Sigmoid colon (tissue), 3 donors: ENCODE measurements around the gene CCDC180.
"Not testable (repeated sequence)": the region's sequence is repeated elsewhere in the genome, so short reads cannot be mapped to it uniquely, and the experiment has no call there.

Experiments used
- CTCF ChIP-seq, 4 experiments: fragments of 450-650 bp in 3 of 4; fragments of 200-600 bp in 1 of 4; IDR thresholded peaks; one replicate each; pipeline ENCODE4 v1.5.1; 2016 to 2019; ENCODE audit warnings: antibody characterized with exemption in 4 of 4, mild to moderate bottlenecking in 3 of 4, moderate library complexity in 2 of 4
- POLR2A ChIP-seq, 2 donors: fragments of 450-650 bp; IDR thresholded peaks; one replicate each; pipeline ENCODE4 v1.6.1; 2016; ENCODE audit warnings: antibody characterized with exemption in 2 of 2, mild to moderate bottlenecking in 2 of 2, moderate library complexity in 2 of 2

DNA sequence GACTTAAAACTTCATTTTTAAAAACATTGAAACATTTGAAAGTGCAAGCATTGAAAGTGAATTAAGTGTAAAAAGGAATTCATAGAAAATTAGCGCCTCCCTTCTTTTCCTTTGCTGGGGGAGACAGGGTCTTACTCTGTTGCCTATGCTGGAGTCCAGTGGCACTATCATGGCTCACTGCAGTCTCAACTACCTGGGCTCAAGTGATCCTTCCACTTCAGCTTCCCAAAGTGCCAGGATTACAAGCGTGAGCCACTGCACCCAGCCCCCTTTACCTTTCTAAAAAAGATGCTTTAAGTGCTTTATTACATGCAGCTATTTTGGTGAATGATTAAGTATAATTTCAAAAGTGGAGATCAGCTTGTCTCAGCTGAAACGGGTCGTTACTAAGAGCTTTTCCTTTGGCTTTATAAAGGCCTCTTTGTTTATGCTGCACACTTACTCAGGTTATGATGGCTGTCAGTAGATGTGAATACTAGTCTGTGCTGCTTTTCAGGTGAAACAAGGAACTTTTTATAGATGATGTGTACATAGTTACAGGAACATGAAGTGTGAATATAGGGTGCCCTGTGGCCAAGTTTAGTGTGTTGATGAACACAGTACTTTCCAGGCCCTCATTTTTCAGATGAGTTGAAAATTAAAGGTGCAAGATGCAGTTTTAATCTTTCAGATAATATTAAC, 47.5 kb upstream of the CCDC180 start:
- not testable (repeated sequence) for TF ChIP-seq CTCF, POLR2A (IDR thresholded peaks at IDR 0.05)
